HG02885 (cell line): ENCODE data around the gene MDFIC2.
"Not testable (repeated sequence)": the region's sequence is repeated elsewhere in the genome, so short reads cannot be mapped to it uniquely, and the experiment has no call there.

Experiments used
- ATAC-seq: cut with Tn5 transposase; IDR thresholded peaks from one replicate; pipeline ENCODE4 v1.9.1; 2021; ENCODE audit warnings: mild to moderate bottlenecking; ENCODE audit not compliant: unreplicated experiment, poor library complexity

Gene MDFIC2

DNA sequence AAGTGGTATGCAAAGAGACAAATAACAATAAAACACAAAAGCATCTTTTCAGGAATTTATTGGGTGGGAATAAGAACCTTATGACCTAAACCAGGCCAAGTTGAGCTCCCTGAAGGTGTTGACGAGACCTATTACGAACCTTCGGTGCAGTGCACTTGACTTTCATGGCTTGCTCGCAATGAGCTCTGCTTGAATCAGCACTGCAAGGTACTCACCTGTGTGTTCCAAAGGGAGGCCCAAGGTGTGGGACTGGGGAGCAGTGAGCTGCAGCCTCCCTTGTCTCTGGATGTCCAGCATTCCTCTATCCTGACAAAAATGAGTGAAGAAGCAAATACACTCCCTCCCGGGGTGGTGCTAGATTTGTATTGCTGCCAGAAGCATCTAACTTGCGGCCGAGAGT lies at the start of gene MDFIC2:
MDFIC2 (minus strand) TSS at position 303 of the 400 bp plus-strand sequence. CDS start 665 bp downstream, outside the sequence.
- ATAC-seq, result no peak

DNA sequence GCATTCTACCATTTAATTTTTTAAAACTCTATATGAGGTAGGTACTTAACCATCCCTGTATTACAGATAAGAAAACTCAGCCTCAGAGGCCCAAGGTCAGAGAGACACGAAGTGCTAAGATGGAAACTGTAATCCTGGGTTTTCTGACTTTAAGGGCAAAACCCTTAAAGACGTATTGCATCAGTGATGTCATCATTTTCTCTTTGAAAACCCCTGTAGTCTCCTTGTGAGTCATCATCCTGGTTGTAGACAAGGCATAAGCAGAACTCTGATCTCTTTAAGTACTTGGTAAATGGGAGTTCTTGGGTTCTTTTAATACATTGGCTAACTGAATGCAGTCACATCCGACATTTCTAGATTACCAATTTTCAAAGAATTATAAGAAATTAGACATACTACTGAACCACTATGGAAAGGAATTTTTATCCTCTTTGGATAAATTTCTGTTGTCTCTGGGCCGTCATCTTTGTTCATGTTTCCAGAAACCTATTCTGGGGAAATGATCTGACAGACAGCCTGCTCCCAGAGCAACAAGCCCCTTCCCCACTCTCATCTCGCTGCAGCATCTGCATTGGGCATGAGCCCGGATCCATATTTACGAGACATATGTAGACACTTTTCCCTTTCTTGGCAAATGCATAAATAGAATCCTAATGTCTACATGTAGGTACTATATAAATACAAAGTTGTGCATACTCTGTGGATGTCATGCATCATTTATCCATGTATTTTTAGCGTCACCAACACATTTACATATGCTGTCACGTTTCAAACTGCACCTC lies 48.7 kb upstream of the MDFIC2 start:
- ATAC-seq, result peak; percentile 93

DNA sequence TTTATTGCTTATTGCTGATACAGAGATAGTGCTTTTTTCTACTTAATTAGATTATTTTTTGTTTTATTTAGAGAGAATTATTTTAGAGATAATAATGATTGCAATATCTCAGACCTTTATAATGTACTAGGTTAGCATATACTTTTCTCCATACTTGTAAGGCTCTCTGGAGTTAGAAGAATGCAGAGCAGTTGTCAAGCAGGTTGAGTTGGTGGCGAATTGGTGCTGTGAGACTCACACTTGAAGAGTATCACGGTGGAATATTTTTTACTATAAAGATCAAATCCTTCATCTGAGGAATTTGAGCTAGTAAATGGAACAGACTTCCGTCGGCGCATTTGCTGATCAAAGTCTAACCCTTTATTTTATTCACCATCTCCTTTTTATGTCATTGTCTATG lies 47.3 kb upstream of the MDFIC2 start:
- no peak for ATAC-seq

DNA sequence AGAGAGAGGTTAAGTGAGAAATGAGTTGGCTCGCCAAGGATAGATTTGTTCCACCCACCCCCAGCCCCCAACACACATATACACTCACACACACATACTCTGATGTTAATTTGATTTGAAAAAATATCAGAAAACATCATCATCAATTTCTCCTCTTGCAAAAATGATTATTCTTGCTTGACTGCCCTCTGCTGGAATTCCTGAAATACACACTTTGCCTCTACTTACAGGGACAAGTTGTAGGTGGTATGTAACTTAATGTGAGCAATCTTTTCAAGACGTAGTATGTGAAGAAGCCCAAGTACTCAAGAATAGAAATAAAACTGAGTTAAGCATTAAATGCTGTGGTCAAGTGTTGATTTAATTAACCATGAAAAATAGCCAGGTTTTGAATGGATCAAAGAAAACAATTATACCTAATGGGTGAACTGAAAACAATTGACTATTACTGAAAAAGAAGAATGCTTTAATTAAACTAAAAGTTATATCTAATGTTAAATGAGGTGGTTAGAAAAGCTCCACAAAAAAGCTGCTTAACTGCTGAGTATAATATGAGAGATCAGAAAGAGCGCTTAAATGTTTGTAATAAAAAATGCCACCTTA lies 46.6 kb upstream of the MDFIC2 start:
- ATAC-seq, result peak; percentile 35

DNA sequence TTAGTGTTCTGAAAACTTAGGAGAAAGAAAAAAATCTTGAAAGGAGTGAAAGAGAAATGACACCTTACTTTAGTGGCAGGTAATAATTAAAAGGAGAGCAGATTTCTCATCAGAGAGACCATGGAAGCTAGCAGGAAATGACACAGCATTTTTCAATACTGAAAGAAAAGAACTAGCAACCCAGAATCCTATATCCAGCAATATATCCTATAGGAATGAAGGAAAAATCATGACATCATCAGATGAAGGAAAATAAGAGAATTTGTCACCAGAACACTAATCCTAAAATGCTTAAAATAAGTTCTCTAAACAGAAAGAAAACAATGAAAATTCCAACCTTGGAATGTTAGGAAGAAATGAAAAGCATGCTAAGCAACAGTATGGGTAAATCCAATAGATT lies 39.8 kb upstream of the MDFIC2 start:
- no peak for ATAC-seq

DNA sequence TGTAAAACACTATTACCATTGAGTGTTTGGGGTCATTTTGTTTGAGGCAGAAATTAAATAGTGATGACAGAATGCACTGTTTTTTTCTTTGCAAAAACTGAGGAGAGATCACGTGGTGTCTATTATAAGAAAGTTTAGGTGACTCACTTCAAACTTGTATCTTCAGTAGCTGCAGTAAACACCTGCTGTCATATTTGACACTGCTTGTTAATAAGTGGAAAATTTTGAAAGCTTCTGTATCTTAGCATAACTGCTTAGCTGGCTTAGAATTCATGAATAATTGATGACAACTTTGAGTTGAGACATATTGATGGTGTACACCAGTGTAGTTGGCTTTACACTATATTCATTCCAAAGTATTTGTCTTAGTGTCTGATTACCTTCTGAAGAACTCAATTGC lies 29.7 kb upstream of the MDFIC2 start:
- no peak for ATAC-seq

DNA sequence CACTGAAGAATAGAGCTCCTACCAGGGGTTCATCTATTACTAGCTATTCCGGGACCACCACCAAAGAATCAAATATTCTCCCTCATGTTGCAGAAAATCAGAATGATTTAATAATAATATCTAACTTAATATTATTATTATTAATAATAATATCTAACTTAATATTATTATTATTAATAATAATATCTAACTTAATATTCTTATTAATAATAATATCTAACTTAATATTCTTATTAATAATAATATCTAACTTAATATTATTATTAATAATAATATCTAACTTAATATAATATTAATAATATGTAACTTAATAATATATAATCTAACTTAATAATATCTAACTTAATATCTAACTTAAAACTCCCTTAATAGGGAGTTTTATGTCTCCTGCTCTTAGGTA lies 24.4 kb upstream of the MDFIC2 start:
- not testable (repeated sequence) for ATAC-seq

DNA sequence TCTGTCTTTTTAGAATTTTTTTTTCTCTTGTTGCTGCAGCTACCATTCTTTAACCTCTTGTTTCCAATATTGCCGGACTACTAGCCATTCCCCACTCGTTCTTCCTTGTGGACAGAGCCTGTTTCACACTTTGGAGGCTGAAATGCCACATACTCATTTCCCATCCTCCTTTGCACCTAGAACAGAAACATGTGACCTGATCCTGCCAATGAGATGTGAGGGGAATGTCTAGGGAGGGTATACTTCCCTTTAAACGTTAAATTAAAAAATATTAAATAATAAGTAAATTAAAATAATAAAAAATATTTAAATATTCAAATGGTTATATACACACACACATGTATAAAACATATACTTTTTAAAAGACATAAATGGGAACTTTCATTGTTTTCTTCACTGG lies 20.6 kb upstream of the MDFIC2 start:
- ATAC-seq, result no peak

DNA sequence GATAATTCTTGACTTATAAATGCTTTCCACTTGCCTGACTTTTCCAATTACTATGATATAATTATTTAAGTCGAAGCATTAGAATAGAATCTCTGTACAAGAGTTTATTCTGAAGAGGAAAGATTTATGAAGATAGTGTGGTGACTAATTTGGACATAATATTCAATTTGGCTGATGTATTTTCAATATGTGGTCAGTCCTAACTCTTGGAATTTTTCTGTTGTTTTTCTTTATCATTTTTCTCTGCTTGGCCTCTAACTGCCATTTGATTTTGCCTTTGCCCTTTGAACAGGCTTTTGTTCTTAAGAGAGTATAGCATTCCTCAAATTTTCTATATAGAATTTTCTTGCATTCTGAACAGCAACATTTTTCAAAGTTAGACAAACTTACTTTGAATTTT lies 2.6 kb upstream of the MDFIC2 start:
- ATAC-seq, result no peak

DNA sequence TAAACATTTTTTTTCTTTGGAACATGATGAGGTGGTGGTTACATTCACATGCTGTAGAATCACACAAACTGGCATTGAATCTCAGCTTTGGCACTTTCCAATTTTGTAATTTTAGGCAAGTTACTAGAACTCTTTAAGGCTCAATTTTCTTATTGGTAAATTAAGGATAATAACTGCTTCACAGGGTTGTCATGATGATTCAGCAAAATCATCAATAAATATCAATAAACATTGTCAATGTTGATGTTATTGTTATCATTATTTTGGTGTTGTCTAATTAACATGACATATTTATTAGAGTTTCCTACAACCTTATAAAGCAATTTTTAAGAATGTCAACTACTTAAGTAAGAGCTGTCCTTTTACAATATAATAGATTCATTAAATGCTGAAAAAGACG lies 1.6 kb downstream of the MDFIC2 start:
- ATAC-seq, result no peak

DNA sequence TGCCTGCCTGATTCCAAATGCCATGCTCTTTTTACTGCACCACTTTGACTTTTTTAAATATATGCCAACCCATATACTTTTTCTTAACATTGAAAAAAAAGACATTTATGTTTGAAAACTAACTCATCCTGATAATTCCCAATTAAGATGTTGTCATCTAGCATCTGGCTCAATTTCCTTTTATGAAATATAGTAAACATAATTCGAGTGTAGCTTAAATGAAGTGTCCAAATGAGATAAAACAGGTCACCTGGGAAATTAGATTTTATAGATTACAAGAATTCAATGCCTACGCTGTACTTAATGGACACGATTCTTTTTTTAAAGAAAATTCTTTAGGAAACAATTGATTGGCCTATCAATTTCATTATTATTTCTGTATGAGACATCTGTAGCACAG lies 2.8 kb downstream of the MDFIC2 start:
- no peak for ATAC-seq

DNA sequence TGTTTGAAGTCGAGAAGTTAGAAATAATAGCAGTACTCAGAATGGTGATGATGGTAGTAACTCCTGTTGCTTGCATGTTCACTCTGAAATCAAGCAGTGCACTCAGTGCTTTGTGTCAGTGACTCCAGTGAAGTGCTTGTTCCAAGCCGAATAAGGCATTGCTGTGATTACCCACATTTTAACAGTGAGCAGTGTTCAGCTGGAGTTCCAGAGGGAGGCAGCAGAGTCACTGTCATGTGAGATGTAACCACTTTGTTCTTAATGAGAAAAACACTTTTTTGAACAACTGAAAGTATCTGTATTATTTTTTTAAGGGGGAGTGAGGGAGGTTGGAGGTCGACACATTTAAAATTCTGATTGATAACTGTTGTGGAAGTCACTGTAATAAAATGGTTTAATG lies 3.7 kb downstream of the MDFIC2 start:
- no peak for ATAC-seq

DNA sequence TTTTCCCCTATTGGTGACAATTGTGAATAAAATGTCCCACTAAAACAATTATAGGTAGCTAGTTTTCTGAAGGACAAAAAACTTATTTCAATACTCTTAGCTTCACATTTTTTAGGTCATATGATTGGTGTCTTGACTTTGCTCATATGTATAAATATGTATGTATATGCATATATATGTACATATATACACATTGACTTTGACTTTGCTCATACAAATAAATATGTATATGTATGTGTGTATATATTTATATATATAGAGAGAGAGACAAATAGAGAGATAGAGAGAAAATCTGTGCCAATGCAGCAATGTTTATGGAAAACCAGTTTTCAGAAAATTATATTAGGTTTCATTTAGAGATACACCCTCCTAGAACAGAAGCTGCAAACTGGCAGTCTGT lies 5.7 kb downstream of the MDFIC2 start:
- ATAC-seq, result no peak

DNA sequence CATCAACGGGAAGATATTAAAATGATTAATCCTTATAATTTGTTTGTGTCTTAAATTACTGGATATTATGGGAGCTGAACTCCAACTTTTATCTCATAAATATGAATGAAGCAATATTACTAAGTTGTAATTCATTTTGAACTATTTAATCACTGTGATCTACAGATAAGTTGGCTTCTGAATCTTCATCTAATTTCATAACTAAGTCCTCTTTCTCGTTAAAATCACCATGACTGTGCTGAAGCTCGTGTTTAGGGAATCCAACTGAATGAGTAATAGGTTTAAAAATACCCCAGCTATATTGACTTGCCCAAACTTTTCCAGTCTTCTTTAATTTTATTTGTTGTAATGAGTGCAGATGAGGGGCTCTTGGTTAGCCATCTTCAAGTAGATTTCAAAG lies 14.1 kb downstream of the MDFIC2 start:
- no peak for ATAC-seq

DNA sequence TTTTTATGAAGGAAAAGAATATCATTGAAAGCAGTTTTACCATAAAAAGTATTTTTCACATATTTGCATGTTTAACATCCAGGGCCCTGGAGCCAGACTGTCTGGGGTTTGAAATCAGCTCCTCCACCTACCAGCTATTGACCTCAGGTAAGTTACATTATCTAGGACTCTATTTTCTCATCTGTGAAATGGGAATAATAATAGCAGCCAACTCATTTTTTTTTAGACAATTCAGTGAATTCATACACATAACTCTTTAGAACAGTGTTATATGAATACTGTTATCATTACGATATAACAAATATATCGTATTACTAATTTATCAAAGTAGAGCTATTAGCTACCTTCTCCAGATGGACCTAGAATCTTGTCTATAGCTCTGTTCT lies 21.3 kb downstream of the MDFIC2 start:
- no peak for ATAC-seq

DNA sequence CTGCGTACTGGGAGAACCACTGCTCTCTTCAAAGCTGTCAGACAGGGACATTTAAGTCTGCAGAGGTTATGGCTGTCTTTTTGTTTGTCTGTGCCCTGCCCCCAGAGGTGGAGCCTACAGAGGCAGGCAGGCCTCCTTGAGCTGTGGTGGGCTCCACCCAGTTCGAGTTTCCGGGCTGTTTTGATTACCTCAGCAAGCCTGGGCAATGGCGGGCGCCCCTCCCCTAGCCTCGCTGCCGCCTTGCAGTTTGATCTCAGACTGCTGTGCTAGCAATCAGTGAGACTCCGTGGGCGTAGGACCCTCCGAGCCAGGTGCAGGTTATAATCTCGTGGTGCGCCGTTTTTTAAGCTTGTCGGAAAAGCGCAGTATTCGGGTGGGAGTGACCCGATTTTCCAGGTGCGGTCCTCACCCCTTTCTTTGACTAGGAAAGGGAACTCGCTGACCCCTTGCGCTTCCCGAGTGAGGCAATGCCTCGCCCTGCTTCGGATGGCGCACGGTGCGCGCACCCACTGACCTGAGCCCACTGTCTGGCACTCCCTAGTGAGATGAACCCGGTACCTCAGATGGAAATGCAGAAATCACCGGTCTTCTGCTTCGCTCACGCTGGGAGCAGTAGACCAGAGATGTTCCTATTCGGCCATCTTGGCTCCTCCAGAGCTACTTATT lies 21.9 kb downstream of the MDFIC2 start:
- not testable (repeated sequence) for ATAC-seq

DNA sequence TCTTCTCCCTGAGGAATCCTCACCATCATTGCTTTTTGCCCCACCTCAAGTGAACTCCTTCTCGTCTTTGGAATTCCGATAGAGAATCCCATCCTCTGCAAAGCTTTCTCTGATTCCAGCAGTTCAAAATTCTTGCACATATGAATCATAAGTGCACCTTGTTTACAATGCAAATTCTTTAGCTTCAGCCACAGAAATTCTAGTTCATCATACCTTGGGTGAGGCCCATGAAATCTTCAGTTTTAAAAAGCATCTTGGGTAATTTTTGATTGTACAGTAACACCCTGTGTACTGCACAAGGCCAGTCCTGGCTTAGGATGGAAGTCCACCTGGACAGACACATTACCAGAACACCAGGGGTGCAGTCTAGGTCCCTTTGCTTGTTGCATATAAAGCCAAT lies 30.8 kb downstream of the MDFIC2 start:
- ATAC-seq, result no peak

DNA sequence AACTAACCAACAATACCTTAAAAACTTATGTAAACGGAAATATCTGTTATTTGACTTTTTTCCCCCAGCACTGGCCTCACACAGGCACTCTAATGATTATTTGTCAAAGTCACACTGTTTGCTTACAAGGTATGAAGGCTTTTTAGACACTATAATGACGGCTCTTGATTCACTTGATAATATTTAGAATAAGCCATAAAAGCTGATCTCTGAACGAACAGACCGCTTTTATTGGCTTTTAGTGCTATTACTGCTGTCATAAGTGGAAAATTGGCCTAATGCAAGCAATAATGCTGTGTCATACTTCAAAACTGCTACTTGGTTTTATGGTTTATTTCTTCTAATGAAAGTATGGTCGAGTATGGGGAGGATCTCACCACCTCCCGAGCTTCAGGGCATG lies 35.1 kb downstream of the MDFIC2 start:
- ATAC-seq, result no peak

DNA sequence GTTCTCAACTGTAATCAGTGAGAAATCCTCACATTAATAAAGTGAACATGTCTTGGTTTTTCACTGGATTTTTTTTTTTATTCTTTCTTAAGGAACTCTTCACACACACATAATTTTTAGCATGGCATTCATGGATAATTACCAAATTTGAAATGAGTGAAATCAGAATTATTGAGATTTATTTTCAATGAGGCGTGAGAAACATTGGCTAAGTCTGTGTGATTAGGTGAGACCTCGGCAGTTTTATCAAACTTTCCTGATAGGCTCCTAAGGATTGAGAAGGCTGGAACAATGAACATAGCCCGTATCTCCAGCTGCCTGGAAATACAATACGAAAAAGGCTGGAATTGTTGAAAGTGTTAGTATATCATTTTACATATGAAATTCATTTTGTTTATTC lies 35.5 kb downstream of the MDFIC2 start:
- no peak for ATAC-seq

DNA sequence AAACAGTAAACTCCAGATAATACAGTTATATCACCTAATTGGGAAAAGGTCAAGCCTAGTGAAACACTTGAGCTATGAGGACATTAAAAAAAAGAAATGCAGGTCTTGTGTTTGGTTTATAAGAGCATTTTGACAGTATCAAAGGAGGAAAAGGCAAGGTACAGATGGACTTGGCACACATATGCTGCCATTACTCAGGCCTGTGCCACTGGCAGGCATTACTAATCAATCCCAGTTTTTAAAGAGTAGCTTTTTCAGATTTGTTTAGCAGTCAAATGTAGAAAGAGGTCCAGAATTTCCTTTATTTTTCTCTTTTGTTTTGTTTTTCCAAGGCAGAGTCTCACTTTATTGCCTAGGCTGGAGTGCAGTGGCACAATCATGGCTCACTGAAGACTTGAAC lies 38.9 kb downstream of the MDFIC2 start:
- no peak for ATAC-seq

DNA sequence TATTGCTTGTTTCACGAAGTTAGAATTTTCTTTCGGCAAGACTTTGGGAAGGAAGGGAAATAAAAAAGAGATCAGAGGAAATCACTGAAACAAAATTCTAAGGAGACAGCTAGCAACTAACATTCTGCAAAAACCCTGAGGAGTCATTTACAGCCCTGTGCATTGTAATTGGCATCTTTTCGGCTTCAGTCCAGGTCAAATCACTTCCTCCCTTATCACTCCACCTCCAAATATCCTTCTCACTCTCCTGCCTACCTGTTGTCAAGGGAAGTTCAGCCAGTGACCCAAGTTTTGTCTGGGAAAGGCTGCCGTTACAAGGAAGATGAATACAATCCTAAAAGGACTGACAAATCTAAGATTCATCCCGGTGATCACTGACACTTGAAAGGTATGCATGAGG lies 39.6 kb downstream of the MDFIC2 start:
- no peak for ATAC-seq
